Smooth muscle cell (in vitro differentiated cells): Measurements from ENCODE around the gene CHMP3. TPM values are rescaled to one million over a fixed set of nuclear protein-coding genes. Genes with fewer than 3 reads are reported as not detected.

Source experiments
- DNase-seq: peaks from one replicate; lab custom pipeline; 2025; ENCODE audit not compliant: unreplicated experiment; lab: John Stamatoyannopoulos, UW
- H2AFZ ChIP-seq: fragments of 200-600 bp; sonication (generic); 2 replicates; pipeline ENCODE4 v1.6.0; 2016; ENCODE audit warnings: antibody characterized with exemption, low read depth, mild to moderate bottlenecking
- H3F3A ChIP-seq: fragments of 200-600 bp; sonication (generic); 2 replicates; pipeline ENCODE4 v1.6.0; 2017; ENCODE audit warnings: antibody characterized with exemption, low read depth
- H3K27ac ChIP-seq: fragments of 200-600 bp; sonication (generic); 2 replicates; pipeline ENCODE4 v1.5.1; 2016; ENCODE audit warnings: low read depth, mild to moderate bottlenecking
- H3K27me3 ChIP-seq: fragments of 200-600 bp; sonication (generic); 2 replicates; pipeline ENCODE4 v1.6.1; 2016; ENCODE audit warnings: low read depth, mild to moderate bottlenecking
- H3K36me3 ChIP-seq: fragments of 200-600 bp; sonication (generic); 2 replicates; pipeline ENCODE4 v1.5.1; 2016; ENCODE audit warnings: low read depth
- H3K4me1 ChIP-seq: fragments of 200-600 bp; sonication (generic); 2 replicates; pipeline ENCODE4 v1.5.1; 2016; ENCODE audit warnings: low read depth
- H3K4me2 ChIP-seq: fragments of 200-600 bp; sonication (generic); 2 replicates; pipeline ENCODE4 v1.6.0; 2016; ENCODE audit warnings: mild to moderate bottlenecking
- H3K4me3 ChIP-seq: fragments of 200-600 bp; sonication (generic); 2 replicates; pipeline ENCODE4 v1.5.1; 2016; ENCODE audit warnings: mild to moderate bottlenecking
- H3K79me2 ChIP-seq: fragments of 200-600 bp; sonication (generic); 2 replicates; pipeline ENCODE4 v1.6.0; 2016; ENCODE audit warnings: low read depth, mild to moderate bottlenecking
- H3K9ac ChIP-seq: fragments of 200-600 bp; sonication (generic); 2 replicates; pipeline ENCODE4 v1.6.0; 2016; ENCODE audit warnings: low read depth
- H3K9me3 ChIP-seq: fragments of 200-600 bp; sonication (generic); replicated peaks from 2 replicates; pipeline ENCODE4 v1.5.1; 2016; ENCODE audit warnings: low read depth
- H4K20me1 ChIP-seq: fragments of 200-600 bp; sonication (generic); 2 replicates; pipeline ENCODE4 v1.6.0; 2016; ENCODE audit warnings: low read depth
- CTCF ChIP-seq: fragments of 200-600 bp; sonication (generic); IDR thresholded peaks from 2 replicates; pipeline ENCODE4 v1.5.1; 2017; ENCODE audit warnings: borderline replicate concordance, mild to moderate bottlenecking, antibody characterized with exemption; ENCODE audit not compliant: insufficient read depth, poor library complexity, severe bottlenecking
- WGBS: methylation state at CpG from one replicate; pipeline ENCODE4 v1.1.7; 2016; ENCODE audit warnings: low lambda C conversion rate; 5-methylcytosine and 5-hydroxymethylcytosine counted together
- polyA plus RNA-seq: library from polyadenylated mRNA; unstranded; fragments of >200 nt; fragmentation: Nextera tagmentation; extraction: Ambion mirVana; gene quantifications from 2 replicates; pipeline ENCODE4 v1.2.1, GENCODE V29; 2016
- total RNA-seq: library from RNA; depleted of rRNA; stranded (reverse); fragments of >200 nt; gene quantifications from 2 replicates; pipeline ENCODE4 v1.2.3, GENCODE V29; 2014

Gene CHMP3
- total and polyA plus RNA-seq, 2 experiments from 2014 or later, result 41.5 to 42.9 TPM

- no peak for DNase-seq
- no peak overlapping the region for H3K9ac ChIP-seq
- H3K4me1 ChIP-seq, result no peaks in the 10 kb centered on the region
- no peak overlapping the region for H2AFZ ChIP-seq
- no peak overlapping the region for H3K4me2 ChIP-seq
- no peaks in the 10 kb centered on the region for H3K9me3 ChIP-seq
- no peak overlapping the region for H3K4me3 ChIP-seq
- H4K20me1 ChIP-seq, result peaks cover 73% of the 10 kb centered on the region
- H3K36me3 ChIP-seq, result peaks cover 32% of the 10 kb centered on the region
- no peak for TF ChIP-seq CTCF
- H3K27ac ChIP-seq, result peak overlapping the region; percentile 32
- no peaks in the 10 kb centered on the region for H3K79me2 ChIP-seq
- no peaks in the 10 kb centered on the region for H3K27me3 ChIP-seq
- H3F3A ChIP-seq, result peaks cover 3% of the 10 kb centered on the region
Measured at GRCh38 chr2:86476092-86476491, 87.2 kb downstream of the CHMP3 start.

- no peaks in the 10 kb centered on the region for H3K9me3 ChIP-seq
- no peak overlapping the region for H3K9ac ChIP-seq
- H3K36me3 ChIP-seq, result peaks cover 49% of the 10 kb centered on the region
- H3K4me2 ChIP-seq, result no peak overlapping the region
- no peak overlapping the region for H3K4me3 ChIP-seq
- no peak overlapping the region for H2AFZ ChIP-seq
- no peak for DNase-seq
- no peaks in the 10 kb centered on the region for H3K4me1 ChIP-seq
- peaks cover 86% of the 10 kb centered on the region for H4K20me1 ChIP-seq
- TF ChIP-seq CTCF, result no peak
- H3F3A ChIP-seq, result peaks cover 3% of the 10 kb centered on the region
- 94% methylated on average over 6 of the region's 6 CpGs for WGBS
- H3K27ac ChIP-seq, result no peak overlapping the region
- no peaks in the 10 kb centered on the region for H3K27me3 ChIP-seq
- no peaks in the 10 kb centered on the region for H3K79me2 ChIP-seq
Measured at GRCh38 chr2:86471637-86472036, 91.6 kb downstream of the CHMP3 start.

GRCh38 chr2:86470890-86471289 lies 92.4 kb downstream of the CHMP3 start:
- Histone ChIP-seq H3K9me3 (no peaks in the 10 kb centered on the region), H3K36me3 (peaks cover 57% of the 10 kb centered on the region), H3K9ac (no peak overlapping the region), H4K20me1 (peaks cover 90% of the 10 kb centered on the region), H3K27me3 (no peaks in the 10 kb centered on the region), H3F3A (peaks cover 3% of the 10 kb centered on the region), H3K4me2 (no peak overlapping the region), H3K4me3 (no peak overlapping the region), H3K79me2 (no peaks in the 10 kb centered on the region), H2AFZ (no peak overlapping the region), H3K4me1 (no peaks in the 10 kb centered on the region), H3K27ac (no peak overlapping the region)
- 96% methylated on average over 1 of the region's 1 CpG for WGBS
- DNase-seq, result no peak
- no peak for TF ChIP-seq CTCF

- WGBS, result 98% methylated on average over 7 of the region's 7 CpGs
- Histone ChIP-seq H2AFZ (no peak overlapping the region), H3K4me3 (no peak overlapping the region), H3F3A (no peaks in the 10 kb centered on the region), H3K9ac (no peak overlapping the region), H3K36me3 (peaks cover 77% of the 10 kb centered on the region), H3K27ac (no peak overlapping the region), H3K4me1 (no peaks in the 10 kb centered on the region), H3K9me3 (no peaks in the 10 kb centered on the region), H4K20me1 (peaks cover 98% of the 10 kb centered on the region), H3K4me2 (no peak overlapping the region), H3K79me2 (no peaks in the 10 kb centered on the region), H3K27me3 (no peaks in the 10 kb centered on the region)
- no peak for DNase-seq
- TF ChIP-seq CTCF, result no peak
Measured at GRCh38 chr2:86468162-86469033, 94.8 kb downstream of the CHMP3 start.
